ENCODE results near the gene OR2D3. TPM values are rescaled to one million over a fixed set of nuclear protein-coding genes. Genes with fewer than 3 reads are reported as not detected.
"Not testable (repeated sequence)": the region's sequence is repeated elsewhere in the genome, so short reads cannot be mapped to it uniquely, and the experiment has no call there.

The OR2D3 gene
- total RNA-seq, 1 donor from 2014 or later, result not detected

- Histone ChIP-seq H3K36me3 (peaks cover 4% of the 10 kb centered on the region), H3F3A (ENCODE audit: low read depth) (no peaks in the 10 kb centered on the region), H3K9me3 (ENCODE audit: low read depth) (no peaks in the 10 kb centered on the region), H4K20me1 (ENCODE audit: low read depth) (no peaks in the 10 kb centered on the region), H3K9ac (no peak overlapping the region), H3K79me2 (ENCODE audit: low read depth) (no peaks in the 10 kb centered on the region), H2AFZ (replicated peaks) (no peak overlapping the region), H3K27me3 (no peaks in the 10 kb centered on the region), H3K4me1 (no peaks in the 10 kb centered on the region), H3K4me2 (no peak overlapping the region), H3K4me3 (no peak overlapping the region), H3K27ac (no peak overlapping the region)
- H3K9me3 Mint-ChIP-seq, result no peaks in the 10 kb centered on the region
- H3K27ac Mint-ChIP-seq, result no peak overlapping the region
- TF ChIP-seq EZH2phosphoT487 (IDR thresholded peaks at IDR 0.05) (no peak), EZH2 (IDR thresholded peaks at IDR 0.05) (no peak), CTCF (IDR thresholded peaks at IDR 0.05) (no peak)
- H3K4me1 Mint-ChIP-seq, result no peaks in the 10 kb centered on the region
- DNase-seq (ENCODE audit: low spot score), result no peak
- H3K27me3 Mint-ChIP-seq (ENCODE audit: insufficient read depth, low read depth), result no peaks in the 10 kb centered on the region
- H3K36me3 Mint-ChIP-seq, result peaks cover 4% of the 10 kb centered on the region
- H3K4me3 Mint-ChIP-seq, result no peak overlapping the region
Measured at GRCh38 chr11:6943131-6943530, 22.3 kb downstream of the OR2D3 start.

GRCh38 chr11:6954248-6954647, 33.4 kb downstream of the OR2D3 start:
- peaks cover 28% of the 10 kb centered on the region for H3K36me3 Mint-ChIP-seq
- H4K20me1 ChIP-seq (ENCODE audit: low read depth), result not testable (repeated sequence)

GRCh38 chr11:6962141-6962540, 41.3 kb downstream of the OR2D3 start:
- no peak overlapping the region for H3K9ac ChIP-seq
- Mint-ChIP-seq H3K27me3 (ENCODE audit: insufficient read depth, low read depth) (no peaks in the 10 kb centered on the region), H3K9me3 (no peaks in the 10 kb centered on the region), H3K36me3 (peaks cover 5% of the 10 kb centered on the region), H3K4me3 (no peak overlapping the region), H3K27ac (no peak overlapping the region), H3K4me1 (no peaks in the 10 kb centered on the region)
- peak; percentile 1 for DNase-seq (ENCODE audit: low spot score)
- no peaks in the 10 kb centered on the region for H3K27me3 ChIP-seq
- TF ChIP-seq CTCF (IDR thresholded peaks at IDR 0.05) (no peak), EZH2phosphoT487 (IDR thresholded peaks at IDR 0.05) (no peak), EZH2 (IDR thresholded peaks at IDR 0.05) (no peak)
- H3K9me3 ChIP-seq (ENCODE audit: low read depth), result no peaks in the 10 kb centered on the region
- H3K4me3 ChIP-seq, result no peak overlapping the region
- H3K79me2 ChIP-seq (ENCODE audit: low read depth), result no peaks in the 10 kb centered on the region
- H4K20me1 ChIP-seq (ENCODE audit: low read depth), result no peaks in the 10 kb centered on the region
- H3K4me1 ChIP-seq, result peaks cover 9% of the 10 kb centered on the region
- H3K4me2 ChIP-seq, result no peak overlapping the region
- no peaks in the 10 kb centered on the region for H3F3A ChIP-seq (ENCODE audit: low read depth)
- H2AFZ ChIP-seq (replicated peaks), result no peak overlapping the region
- H3K36me3 ChIP-seq, result no peaks in the 10 kb centered on the region
- no peak overlapping the region for H3K27ac ChIP-seq

More at GRCh38 chr11:6954248-6954647, 33.4 kb downstream of the OR2D3 start:
- H3K4me1 Mint-ChIP-seq; DNase-seq (ENCODE audit: low spot score); H3K9me3 ChIP-seq (ENCODE audit: low read depth); H3K79me2 ChIP-seq (ENCODE audit: low read depth); H2AFZ ChIP-seq (replicated peaks); H3K9ac ChIP-seq; H3K4me3 ChIP-seq; H3K4me2 ChIP-seq; H3K4me3 Mint-ChIP-seq; H3F3A ChIP-seq (ENCODE audit: low read depth); H3K27me3 Mint-ChIP-seq (ENCODE audit: insufficient read depth, low read depth); H3K27ac ChIP-seq; H3K4me1 ChIP-seq; H3K27ac Mint-ChIP-seq; H3K27me3 ChIP-seq; H3K36me3 ChIP-seq: not testable (repeated sequence)
- peaks cover 12% of the 10 kb centered on the region for H3K9me3 Mint-ChIP-seq

GRCh38 chr11:6962673-6963072, 41.9 kb downstream of the OR2D3 start:
- Mint-ChIP-seq H3K27ac (no peak overlapping the region), H3K4me3 (no peak overlapping the region), H3K4me1 (no peaks in the 10 kb centered on the region), H3K36me3 (peaks cover 2% of the 10 kb centered on the region), H3K27me3 (ENCODE audit: insufficient read depth, low read depth) (no peaks in the 10 kb centered on the region), H3K9me3 (peaks cover 1% of the 10 kb centered on the region)
- no peaks in the 10 kb centered on the region for H4K20me1 ChIP-seq (ENCODE audit: low read depth)
- no peaks in the 10 kb centered on the region for H3K79me2 ChIP-seq (ENCODE audit: low read depth)
- no peaks in the 10 kb centered on the region for H3K9me3 ChIP-seq (ENCODE audit: low read depth)
- no peak overlapping the region for H3K9ac ChIP-seq
- H2AFZ ChIP-seq (replicated peaks), result no peak overlapping the region
- H3K4me1 ChIP-seq, result peaks cover 9% of the 10 kb centered on the region
- TF ChIP-seq EZH2 (IDR thresholded peaks at IDR 0.05) (no peak), EZH2phosphoT487 (IDR thresholded peaks at IDR 0.05) (no peak), CTCF (IDR thresholded peaks at IDR 0.05) (no peak)
- no peak overlapping the region for H3K27ac ChIP-seq
- no peaks in the 10 kb centered on the region for H3F3A ChIP-seq (ENCODE audit: low read depth)
- no peaks in the 10 kb centered on the region for H3K27me3 ChIP-seq
- no peak overlapping the region for H3K4me2 ChIP-seq
- no peak for DNase-seq (ENCODE audit: low spot score)
- no peak overlapping the region for H3K4me3 ChIP-seq
- no peaks in the 10 kb centered on the region for H3K36me3 ChIP-seq
